Measurements from ENCODE around the gene MEIS2. TPM values are rescaled to one million over a fixed set of nuclear protein-coding genes. Genes with fewer than 3 reads are reported as not detected.
A peak's percentile ranks its signal among the peaks of the same experiment; 100 is the strongest.

MEIS2 gene
- total RNA-seq, 1 donor from 2014 or later, result 35.6 TPM

DNA sequence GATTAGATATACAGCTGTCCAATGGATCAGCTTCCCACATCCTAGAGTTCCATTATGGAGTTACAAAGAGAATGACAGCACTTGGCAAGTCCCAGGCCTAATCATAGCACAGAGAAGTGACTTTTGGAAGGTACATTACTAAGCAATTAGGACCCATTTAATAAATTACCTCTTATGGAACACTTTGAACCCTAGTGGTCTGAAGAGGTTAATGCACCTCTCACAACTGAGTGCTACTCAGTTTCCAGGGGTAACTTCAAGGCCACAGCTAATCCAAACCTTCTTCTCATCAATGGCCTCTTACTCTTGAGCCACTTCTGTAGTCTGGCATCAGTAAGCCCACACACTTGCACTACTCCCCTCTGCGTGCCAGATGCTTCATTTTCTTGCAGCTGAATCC, 34.9 kb upstream of the MEIS2 start:
- Mint-ChIP-seq H3K4me1 (ENCODE audit: low read depth, unreplicated experiment) (peaks cover 11% of the 10 kb centered on the region), H3K4me3 (ENCODE audit: unreplicated experiment) (no peak overlapping the region), H3K27ac (ENCODE audit: unreplicated experiment) (no peak overlapping the region), H3K9me3 (ENCODE audit: unreplicated experiment) (no peaks in the 10 kb centered on the region), H3K27me3 (ENCODE audit: low read depth, unreplicated experiment) (peaks cover 2% of the 10 kb centered on the region), H3K36me3 (ENCODE audit: low read depth, unreplicated experiment) (no peaks in the 10 kb centered on the region)
- Histone ChIP-seq H3K4me1 (ENCODE audit: insufficient read depth, low read length) (peaks cover 4% of the 10 kb centered on the region), H3K4me2 (ENCODE audit: low read length) (no peak overlapping the region), H3K9ac (ENCODE audit: low read length) (no peak overlapping the region), H2AFZ (ENCODE audit: low read depth, low read length) (no peak overlapping the region), H4K20me1 (ENCODE audit: insufficient read depth, low read length) (no peaks in the 10 kb centered on the region), H3K36me3 (ENCODE audit: insufficient read depth, low read length) (no peaks in the 10 kb centered on the region), H3K9me3 (ENCODE audit: insufficient read depth, low read depth, low read length) (no peaks in the 10 kb centered on the region), H3K27ac (ENCODE audit: low read depth, low read length) (no peak overlapping the region), H3K4me3 (ENCODE audit: insufficient read depth, low read depth, low read length) (no peak overlapping the region), H3K27me3 (ENCODE audit: insufficient read depth, low read length) (peaks cover 6% of the 10 kb centered on the region), H3K79me2 (ENCODE audit: insufficient read depth, low read length) (no peaks in the 10 kb centered on the region)
- DNase-seq (ENCODE audit: low read depth) (no peak), FAIRE-seq (no peak)
- TF ChIP-seq EZH2 (IDR thresholded peaks at IDR 0.05; ENCODE audit: insufficient read depth, low read length) (no peak), CTCF (IDR thresholded peaks at IDR 0.05; ENCODE audit: insufficient read depth, low read depth, low read length) (peak; percentile 38)

GRCh38 chr15:37134699-37135131, 34.4 kb upstream of the MEIS2 start:
- no peak for FAIRE-seq
- Histone ChIP-seq H2AFZ (ENCODE audit: low read depth, low read length) (no peak overlapping the region), H3K9ac (ENCODE audit: low read length) (no peak overlapping the region), H3K36me3 (ENCODE audit: insufficient read depth, low read length) (no peaks in the 10 kb centered on the region), H4K20me1 (ENCODE audit: insufficient read depth, low read length) (no peaks in the 10 kb centered on the region), H3K27ac (ENCODE audit: low read depth, low read length) (no peak overlapping the region), H3K4me2 (ENCODE audit: low read length) (no peak overlapping the region), H3K27me3 (ENCODE audit: insufficient read depth, low read length) (peaks cover 6% of the 10 kb centered on the region), H3K4me3 (ENCODE audit: insufficient read depth, low read depth, low read length) (no peak overlapping the region), H3K4me1 (ENCODE audit: insufficient read depth, low read length) (peaks cover 4% of the 10 kb centered on the region), H3K9me3 (ENCODE audit: insufficient read depth, low read depth, low read length) (no peaks in the 10 kb centered on the region), H3K79me2 (ENCODE audit: insufficient read depth, low read length) (no peaks in the 10 kb centered on the region)
- Mint-ChIP-seq H3K27me3 (ENCODE audit: low read depth, unreplicated experiment) (no peaks in the 10 kb centered on the region), H3K4me1 (ENCODE audit: low read depth, unreplicated experiment) (peaks cover 11% of the 10 kb centered on the region), H3K27ac (ENCODE audit: unreplicated experiment) (no peak overlapping the region), H3K36me3 (ENCODE audit: low read depth, unreplicated experiment) (no peaks in the 10 kb centered on the region), H3K9me3 (ENCODE audit: unreplicated experiment) (no peaks in the 10 kb centered on the region), H3K4me3 (ENCODE audit: unreplicated experiment) (no peak overlapping the region)
- TF ChIP-seq CTCF (IDR thresholded peaks at IDR 0.05; ENCODE audit: insufficient read depth, low read depth, low read length) (peak; percentile 65), EZH2 (IDR thresholded peaks at IDR 0.05; ENCODE audit: insufficient read depth, low read length) (no peak)
- DNase-seq (ENCODE audit: low read depth), result no peak

- H3K4me3 Mint-ChIP-seq (ENCODE audit: unreplicated experiment), result no peak overlapping the region
- TF ChIP-seq EZH2 (IDR thresholded peaks at IDR 0.05; ENCODE audit: insufficient read depth, low read length) (no peak), CTCF (IDR thresholded peaks at IDR 0.05; ENCODE audit: insufficient read depth, low read depth, low read length) (no peak)
- H3K79me2 ChIP-seq (ENCODE audit: insufficient read depth, low read length), result no peaks in the 10 kb centered on the region
- no peak overlapping the region for H3K27ac ChIP-seq (ENCODE audit: low read depth, low read length)
- no peaks in the 10 kb centered on the region for H3K9me3 ChIP-seq (ENCODE audit: insufficient read depth, low read depth, low read length)
- H3K9me3 Mint-ChIP-seq (ENCODE audit: unreplicated experiment), result no peaks in the 10 kb centered on the region
- H3K4me1 Mint-ChIP-seq (ENCODE audit: low read depth, unreplicated experiment), result peaks cover 11% of the 10 kb centered on the region
- H3K36me3 ChIP-seq (ENCODE audit: insufficient read depth, low read length), result no peaks in the 10 kb centered on the region
- FAIRE-seq (no peak), DNase-seq (ENCODE audit: low read depth) (no peak)
- no peaks in the 10 kb centered on the region for H3K27me3 Mint-ChIP-seq (ENCODE audit: low read depth, unreplicated experiment)
- H3K36me3 Mint-ChIP-seq (ENCODE audit: low read depth, unreplicated experiment), result no peaks in the 10 kb centered on the region
- H3K27ac Mint-ChIP-seq (ENCODE audit: unreplicated experiment), result no peak overlapping the region
- H4K20me1 ChIP-seq (ENCODE audit: insufficient read depth, low read length), result no peaks in the 10 kb centered on the region
- H2AFZ ChIP-seq (ENCODE audit: low read depth, low read length), result no peak overlapping the region
- H3K4me3 ChIP-seq (ENCODE audit: insufficient read depth, low read depth, low read length), result no peak overlapping the region
- H3K4me1 ChIP-seq (ENCODE audit: insufficient read depth, low read length), result peaks cover 4% of the 10 kb centered on the region
- H3K27me3 ChIP-seq (ENCODE audit: insufficient read depth, low read length), result peaks cover 6% of the 10 kb centered on the region
- H3K4me2 ChIP-seq (ENCODE audit: low read length), result no peak overlapping the region
- H3K9ac ChIP-seq (ENCODE audit: low read length), result no peak overlapping the region
Measured at GRCh38 chr15:37134244-37134643, 33.9 kb upstream of the MEIS2 start.

All from astrocyte (in vitro differentiated cells and primary cell).